Large intestine (tissue), 3 donors: ENCODE data around the gene PRDM15. TPM values are rescaled to one million over a fixed set of nuclear protein-coding genes. Genes with fewer than 3 reads are reported as not detected.

Experiments
- DNase-seq, 2 donors: peaks; one replicate each; pipeline versions ENCODE4 v3.0.0 to v3.0.0-alpha.2; 2013
- H3K27ac ChIP-seq: one replicate; pipeline ENCODE4 v1.5.1; 2013; ENCODE audit warnings: low read length
- H3K27me3 ChIP-seq: 2 replicates; pipeline ENCODE4 v1.6.1; 2013; ENCODE audit warnings: low read length; ENCODE audit not compliant: control insufficient read depth, insufficient read depth
- H3K36me3 ChIP-seq: 2 replicates; pipeline ENCODE4 v1.6.1; 2013; ENCODE audit warnings: low read length; ENCODE audit not compliant: control insufficient read depth, insufficient read depth
- H3K4me1 ChIP-seq: one replicate; pipeline ENCODE4 v1.6.1; 2013; ENCODE audit warnings: low read length; ENCODE audit not compliant: control insufficient read depth, insufficient read depth
- H3K4me3 ChIP-seq: one replicate; pipeline ENCODE4 v1.5.1; 2013; ENCODE audit warnings: low read length
- H3K9me3 ChIP-seq: one replicate; pipeline ENCODE4 v1.6.1; 2013; ENCODE audit warnings: mild to moderate bottlenecking, low read depth, low read length, moderate library complexity; ENCODE audit not compliant: control insufficient read depth
- WGBS: methylation state at CpG from one replicate; pipeline ENCODE4 v1.1.5; 2013; ENCODE audit warnings: low lambda C conversion rate; ENCODE audit not compliant: insufficient coverage; 5-methylcytosine and 5-hydroxymethylcytosine counted together
- polyA plus RNA-seq: library from polyadenylated mRNA; unstranded; fragments of 120-200 nt; gene quantifications from one replicate; pipeline ENCODE4 v1.2.1, GENCODE V29; 2013

PRDM15 gene
- polyA plus RNA-seq, 1 donor, result 6.0 TPM

GRCh38 chr21:41805038-41805437, 74.1 kb downstream of the PRDM15 start:
- no peaks in the 10 kb centered on the region for H3K27me3 ChIP-seq
- H3K4me3 ChIP-seq, result no peak overlapping the region
- H3K36me3 ChIP-seq, result peaks cover 26% of the 10 kb centered on the region
- WGBS, result no CpG with 5 or more reads among the region's 10 CpGs
- no peak for DNase-seq
- no peaks in the 10 kb centered on the region for H3K4me1 ChIP-seq
- H3K27ac ChIP-seq, result no peak overlapping the region
- H3K9me3 ChIP-seq, result no peaks in the 10 kb centered on the region

- H3K27ac ChIP-seq, result no peak overlapping the region
- no CpG with 5 or more reads among the region's 10 CpGs for WGBS
- no peaks in the 10 kb centered on the region for H3K9me3 ChIP-seq
- H3K27me3 ChIP-seq, result no peaks in the 10 kb centered on the region
- H3K4me3 ChIP-seq, result no peak overlapping the region
- H3K36me3 ChIP-seq, result peaks cover 22% of the 10 kb centered on the region
- no peak for DNase-seq
- H3K4me1 ChIP-seq, result no peaks in the 10 kb centered on the region
Observed at GRCh38 chr21:41804381-41804780, 74.8 kb downstream of the PRDM15 start.

GRCh38 chr21:41803316-41803715, 75.8 kb downstream of the PRDM15 start:
- H3K36me3 ChIP-seq, result peaks cover 24% of the 10 kb centered on the region
- no peak overlapping the region for H3K4me3 ChIP-seq
- H3K4me1 ChIP-seq, result no peaks in the 10 kb centered on the region
- no peak overlapping the region for H3K27ac ChIP-seq
- WGBS, result no CpG with 5 or more reads among the region's 13 CpGs
- no peaks in the 10 kb centered on the region for H3K9me3 ChIP-seq
- no peaks in the 10 kb centered on the region for H3K27me3 ChIP-seq
- DNase-seq, result no peak

GRCh38 chr21:41802684-41803083, 76.5 kb downstream of the PRDM15 start:
- H3K4me3 ChIP-seq, result no peak overlapping the region
- WGBS, result no CpG with 5 or more reads among the region's 19 CpGs
- no peak for DNase-seq
- H3K36me3 ChIP-seq, result peaks cover 26% of the 10 kb centered on the region
- no peaks in the 10 kb centered on the region for H3K27me3 ChIP-seq
- no peaks in the 10 kb centered on the region for H3K4me1 ChIP-seq
- H3K9me3 ChIP-seq, result no peaks in the 10 kb centered on the region
- no peak overlapping the region for H3K27ac ChIP-seq

- no peak for DNase-seq
- Histone ChIP-seq H3K9me3 (no peaks in the 10 kb centered on the region), H3K27ac (no peak overlapping the region), H3K36me3 (peaks cover 26% of the 10 kb centered on the region), H3K27me3 (no peaks in the 10 kb centered on the region), H3K4me1 (no peaks in the 10 kb centered on the region), H3K4me3 (no peak overlapping the region)
- WGBS, result no CpG with 5 or more reads among the region's 5 CpGs
Observed at GRCh38 chr21:41802198-41802584, 77.0 kb downstream of the PRDM15 start.

GRCh38 chr21:41801321-41802197, 77.6 kb downstream of the PRDM15 start:
- Histone ChIP-seq H3K4me1 (no peaks in the 10 kb centered on the region), H3K9me3 (no peaks in the 10 kb centered on the region)
- WGBS, result 67% methylated on average over 3 of the region's 32 CpGs

GRCh38 chr21:41800425-41801320, 78.5 kb downstream of the PRDM15 start:
- Histone ChIP-seq H3K27ac (no peak overlapping the region), H3K27me3 (no peaks in the 10 kb centered on the region), H3K9me3 (no peaks in the 10 kb centered on the region), H3K4me1 (no peaks in the 10 kb centered on the region), H3K36me3 (peaks cover 26% of the 10 kb centered on the region), H3K4me3 (no peak overlapping the region)
- no CpG with 5 or more reads among the region's 24 CpGs for WGBS
- no peak for DNase-seq

More at GRCh38 chr21:41801321-41802197, 77.6 kb downstream of the PRDM15 start:
- H3K27me3 ChIP-seq, result no peaks in the 10 kb centered on the region
- DNase-seq, result no peak
- H3K4me3 ChIP-seq, result no peak overlapping the region
- no peak overlapping the region for H3K27ac ChIP-seq
- H3K36me3 ChIP-seq, result peaks cover 26% of the 10 kb centered on the region

- Histone ChIP-seq H3K27me3 (no peaks in the 10 kb centered on the region), H3K36me3 (peaks cover 24% of the 10 kb centered on the region)
- no CpG with 5 or more reads among the region's 7 CpGs for WGBS
Observed at GRCh38 chr21:41799763-41800162, 79.4 kb downstream of the PRDM15 start.

GRCh38 chr21:41798326-41798725, 80.8 kb downstream of the PRDM15 start:
- Histone ChIP-seq H3K27ac (no peak overlapping the region), H3K4me1 (no peaks in the 10 kb centered on the region), H3K27me3 (no peaks in the 10 kb centered on the region), H3K4me3 (no peak overlapping the region), H3K9me3 (no peaks in the 10 kb centered on the region), H3K36me3 (peaks cover 21% of the 10 kb centered on the region)
- no peak for DNase-seq
- no CpG with 5 or more reads among the region's 20 CpGs for WGBS

More at GRCh38 chr21:41799763-41800162, 79.4 kb downstream of the PRDM15 start:
- no peak overlapping the region for H3K27ac ChIP-seq
- DNase-seq, result no peak
- H3K9me3 ChIP-seq, result no peaks in the 10 kb centered on the region
- no peak overlapping the region for H3K4me3 ChIP-seq
- H3K4me1 ChIP-seq, result no peaks in the 10 kb centered on the region

GRCh38 chr21:41796476-41797080, 82.6 kb downstream of the PRDM15 start:
- H3K36me3 ChIP-seq, result peaks cover 19% of the 10 kb centered on the region
- no peak overlapping the region for H3K27ac ChIP-seq
- WGBS, result no CpG with 5 or more reads among the region's 14 CpGs
- DNase-seq, result no peak
- peaks cover 3% of the 10 kb centered on the region for H3K9me3 ChIP-seq
- H3K27me3 ChIP-seq, result no peaks in the 10 kb centered on the region
- no peaks in the 10 kb centered on the region for H3K4me1 ChIP-seq
- no peak overlapping the region for H3K4me3 ChIP-seq
